ENCODE data around the gene RIMBP2.

Gene RIMBP2

GRCh38 chr12:130644566-130644965 lies 71.5 kb downstream of the RIMBP2 start:
- H3K9me3 ChIP-seq (ENCODE audit: insufficient read depth, low read length, severe bottlenecking), result peaks cover 6% of the 10 kb centered on the region
- no peak overlapping the region for H2AFZ ChIP-seq (ENCODE audit: low read depth, low read length)
- no peaks in the 10 kb centered on the region for H3K36me3 ChIP-seq (ENCODE audit: insufficient read depth, low read length)
- ATAC-seq (ENCODE audit: insufficient read depth, low read depth) (no peak), DNase-seq (no peak)
- H4K20me1 ChIP-seq (ENCODE audit: insufficient read depth, low read length), result no peaks in the 10 kb centered on the region
- no peaks in the 10 kb centered on the region for H3K4me1 ChIP-seq (ENCODE audit: insufficient read depth, low read length)
- no peaks in the 10 kb centered on the region for H3K79me2 ChIP-seq (ENCODE audit: insufficient read depth, low read length)
- no peaks in the 10 kb centered on the region for H3K27me3 ChIP-seq (ENCODE audit: insufficient read depth, low read length, poor library complexity)
- no peak for TF ChIP-seq EZH2 (IDR thresholded peaks at IDR 0.05; ENCODE audit: borderline replicate concordance, low read depth, low read length, severe bottlenecking)
- TF ChIP-seq, protein P1, sequence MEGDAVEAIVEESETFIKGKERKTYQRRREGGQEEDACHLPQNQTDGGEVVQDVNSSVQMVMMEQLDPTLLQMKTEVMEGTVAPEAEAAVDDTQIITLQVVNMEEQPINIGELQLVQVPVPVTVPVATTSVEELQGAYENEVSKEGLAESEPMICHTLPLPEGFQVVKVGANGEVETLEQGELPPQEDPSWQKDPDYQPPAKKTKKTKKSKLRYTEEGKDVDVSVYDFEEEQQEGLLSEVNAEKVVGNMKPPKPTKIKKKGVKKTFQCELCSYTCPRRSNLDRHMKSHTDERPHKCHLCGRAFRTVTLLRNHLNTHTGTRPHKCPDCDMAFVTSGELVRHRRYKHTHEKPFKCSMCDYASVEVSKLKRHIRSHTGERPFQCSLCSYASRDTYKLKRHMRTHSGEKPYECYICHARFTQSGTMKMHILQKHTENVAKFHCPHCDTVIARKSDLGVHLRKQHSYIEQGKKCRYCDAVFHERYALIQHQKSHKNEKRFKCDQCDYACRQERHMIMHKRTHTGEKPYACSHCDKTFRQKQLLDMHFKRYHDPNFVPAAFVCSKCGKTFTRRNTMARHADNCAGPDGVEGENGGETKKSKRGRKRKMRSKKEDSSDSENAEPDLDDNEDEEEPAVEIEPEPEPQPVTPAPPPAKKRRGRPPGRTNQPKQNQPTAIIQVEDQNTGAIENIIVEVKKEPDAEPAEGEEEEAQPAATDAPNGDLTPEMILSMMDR (IDR thresholded peaks at IDR 0.05; ENCODE audit: borderline replicate concordance, extremely low read depth, low read length, poor library complexity, severe bottlenecking), result no peak
- no peak overlapping the region for H3K4me2 ChIP-seq (ENCODE audit: insufficient read depth, low read length)
- no peak overlapping the region for H3K27ac ChIP-seq (ENCODE audit: low read length)
- H3K4me3 ChIP-seq (ENCODE audit: low read depth in 1 of 2, low read length in 2 of 2), result no peak overlapping the region
- H3K9ac ChIP-seq (ENCODE audit: low read depth, low read length), result no peak overlapping the region

GRCh38 chr12:130644146-130644545 lies 72.0 kb downstream of the RIMBP2 start:
- Histone ChIP-seq H3K4me2 (ENCODE audit: insufficient read depth, low read length) (no peak overlapping the region), H2AFZ (ENCODE audit: low read depth, low read length) (no peak overlapping the region), H3K36me3 (ENCODE audit: insufficient read depth, low read length) (no peaks in the 10 kb centered on the region), H3K9me3 (ENCODE audit: insufficient read depth, low read length, severe bottlenecking) (peaks cover 6% of the 10 kb centered on the region), H3K9ac (ENCODE audit: low read depth, low read length) (no peak overlapping the region), H4K20me1 (ENCODE audit: insufficient read depth, low read length) (no peaks in the 10 kb centered on the region), H3K27ac (ENCODE audit: low read length) (no peak overlapping the region), H3K79me2 (ENCODE audit: insufficient read depth, low read length) (no peaks in the 10 kb centered on the region), H3K4me3 (ENCODE audit: low read depth in 1 of 2, low read length in 2 of 2) (no peak overlapping the region), H3K4me1 (ENCODE audit: insufficient read depth, low read length) (no peaks in the 10 kb centered on the region), H3K27me3 (ENCODE audit: insufficient read depth, low read length, poor library complexity) (no peaks in the 10 kb centered on the region)
- DNase-seq, result peak; percentile 41
- TF ChIP-seq, protein P1 (IDR thresholded peaks at IDR 0.05; ENCODE audit: borderline replicate concordance, extremely low read depth, low read length, poor library complexity, severe bottlenecking), result no peak
- no peak for TF ChIP-seq EZH2 (IDR thresholded peaks at IDR 0.05; ENCODE audit: borderline replicate concordance, low read depth, low read length, severe bottlenecking)
- ATAC-seq (ENCODE audit: insufficient read depth, low read depth), result peak; percentile 70

- Histone ChIP-seq H3K4me2 (ENCODE audit: insufficient read depth, low read length) (no peak overlapping the region), H3K27ac (ENCODE audit: low read length) (no peak overlapping the region), H3K36me3 (ENCODE audit: insufficient read depth, low read length) (no peaks in the 10 kb centered on the region), H3K27me3 (ENCODE audit: insufficient read depth, low read length, poor library complexity) (no peaks in the 10 kb centered on the region), H4K20me1 (ENCODE audit: insufficient read depth, low read length) (no peaks in the 10 kb centered on the region), H3K4me3 (ENCODE audit: low read depth in 1 of 2, low read length in 2 of 2) (no peak overlapping the region), H3K9ac (ENCODE audit: low read depth, low read length) (no peak overlapping the region), H3K79me2 (ENCODE audit: insufficient read depth, low read length) (no peaks in the 10 kb centered on the region), H2AFZ (ENCODE audit: low read depth, low read length) (no peak overlapping the region), H3K4me1 (ENCODE audit: insufficient read depth, low read length) (no peaks in the 10 kb centered on the region), H3K9me3 (ENCODE audit: insufficient read depth, low read length, severe bottlenecking) (peaks cover 6% of the 10 kb centered on the region)
- TF ChIP-seq EZH2 (IDR thresholded peaks at IDR 0.05; ENCODE audit: borderline replicate concordance, low read depth, low read length, severe bottlenecking), result no peak
- TF ChIP-seq, protein P1 (IDR thresholded peaks at IDR 0.05; ENCODE audit: borderline replicate concordance, extremely low read depth, low read length, poor library complexity, severe bottlenecking), result no peak
- ATAC-seq (ENCODE audit: insufficient read depth, low read depth) (no peak), DNase-seq (no peak)
These were observed 73.2 kb downstream of the RIMBP2 start for GRCh38 chr12:130642856-130643255.
